GM12865 (cell line): ENCODE data around the gene PLXDC2.

ENCODE experiments used
- DNase-seq: peaks from one replicate; pipeline ENCODE4 v3.0.0; 2010; ENCODE audit warnings: low read depth
- H3K4me3 ChIP-seq: 2 replicates; pipeline ENCODE4 v1.5.1; 2011; ENCODE audit warnings: mild to moderate bottlenecking, low read depth, low read length, control low read depth
- TF ChIP-seq, protein P1 (sequence below): IDR thresholded peaks from 2 replicates; pipeline ENCODE4 v1.5.1; 2011; ENCODE audit warnings: low read length, control low read depth, low read depth, inconsistent platforms; ENCODE audit not compliant: insufficient read depth; ENCODE audit errors: missing control alignments

Gene PLXDC2

DNA sequence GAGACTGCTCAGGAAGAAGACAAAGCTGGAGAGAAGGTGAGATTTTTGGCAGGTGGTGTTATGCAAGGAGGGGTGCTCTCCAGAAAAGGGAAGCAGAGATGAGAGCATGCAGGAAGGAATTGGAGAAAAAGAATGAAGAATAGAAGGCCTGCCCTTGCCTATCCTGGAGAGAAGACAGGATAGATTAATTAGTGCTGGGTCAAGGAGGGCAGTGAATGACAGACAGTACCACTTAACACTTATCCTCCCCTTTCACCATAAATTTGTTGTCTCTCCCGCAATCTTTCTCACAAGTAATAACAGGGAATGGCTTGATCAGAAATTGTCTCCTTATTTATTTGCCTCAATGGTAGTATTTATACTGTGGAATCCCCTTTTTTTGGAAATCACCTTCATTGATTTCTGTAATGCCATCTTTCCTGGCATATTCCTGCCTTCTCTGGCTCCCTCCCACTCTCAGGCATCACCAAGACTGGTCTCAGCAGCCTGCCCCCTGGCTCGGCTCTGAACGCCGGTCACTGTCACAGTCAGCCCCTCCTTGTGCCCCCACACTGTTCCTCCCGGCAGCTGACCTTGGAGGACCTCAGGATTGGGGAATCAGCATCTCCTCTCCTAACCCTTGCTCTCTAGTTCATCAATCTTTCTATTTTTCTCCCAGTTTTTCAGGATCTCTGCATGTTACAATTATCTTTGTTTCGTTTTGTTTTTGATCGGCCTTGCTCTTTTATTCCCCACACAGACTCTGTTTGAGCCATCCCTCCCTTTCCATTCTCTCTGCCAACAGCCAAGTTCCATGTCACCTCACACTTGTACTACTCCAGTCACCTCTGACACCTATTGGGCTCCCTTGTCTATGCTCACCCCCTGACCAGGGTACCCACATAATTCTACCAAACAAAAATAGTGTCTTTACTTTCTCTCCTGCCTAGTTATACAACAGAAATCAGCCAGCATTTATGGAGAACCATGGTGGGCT, 294.2 kb downstream of the PLXDC2 start:
- peak overlapping the region; percentile 2 for H3K4me3 ChIP-seq
- no peak for DNase-seq
- TF ChIP-seq, protein P1, sequence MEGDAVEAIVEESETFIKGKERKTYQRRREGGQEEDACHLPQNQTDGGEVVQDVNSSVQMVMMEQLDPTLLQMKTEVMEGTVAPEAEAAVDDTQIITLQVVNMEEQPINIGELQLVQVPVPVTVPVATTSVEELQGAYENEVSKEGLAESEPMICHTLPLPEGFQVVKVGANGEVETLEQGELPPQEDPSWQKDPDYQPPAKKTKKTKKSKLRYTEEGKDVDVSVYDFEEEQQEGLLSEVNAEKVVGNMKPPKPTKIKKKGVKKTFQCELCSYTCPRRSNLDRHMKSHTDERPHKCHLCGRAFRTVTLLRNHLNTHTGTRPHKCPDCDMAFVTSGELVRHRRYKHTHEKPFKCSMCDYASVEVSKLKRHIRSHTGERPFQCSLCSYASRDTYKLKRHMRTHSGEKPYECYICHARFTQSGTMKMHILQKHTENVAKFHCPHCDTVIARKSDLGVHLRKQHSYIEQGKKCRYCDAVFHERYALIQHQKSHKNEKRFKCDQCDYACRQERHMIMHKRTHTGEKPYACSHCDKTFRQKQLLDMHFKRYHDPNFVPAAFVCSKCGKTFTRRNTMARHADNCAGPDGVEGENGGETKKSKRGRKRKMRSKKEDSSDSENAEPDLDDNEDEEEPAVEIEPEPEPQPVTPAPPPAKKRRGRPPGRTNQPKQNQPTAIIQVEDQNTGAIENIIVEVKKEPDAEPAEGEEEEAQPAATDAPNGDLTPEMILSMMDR, result no peak

DNA sequence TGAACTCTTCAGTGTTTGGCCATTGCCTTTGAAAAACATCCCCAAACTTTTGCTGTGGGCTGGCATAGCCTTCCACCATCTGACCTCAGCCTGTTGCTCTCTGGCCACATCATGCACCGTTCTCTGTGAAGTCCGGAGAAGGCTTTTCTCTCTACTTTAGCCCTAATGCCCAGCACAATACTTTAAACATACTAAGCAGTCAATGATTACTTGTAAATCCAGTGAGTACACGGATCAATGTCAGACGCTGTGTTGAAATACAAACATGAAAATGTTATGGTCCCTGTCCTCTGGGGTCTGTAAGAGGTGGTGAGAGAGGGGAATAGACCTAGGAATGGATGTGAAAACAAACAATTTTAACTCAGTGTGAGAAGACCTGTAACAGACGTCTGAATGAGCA, 297.9 kb downstream of the PLXDC2 start:
- no peak for DNase-seq
- no peak overlapping the region for H3K4me3 ChIP-seq
- TF ChIP-seq, protein P1, result no peak

DNA sequence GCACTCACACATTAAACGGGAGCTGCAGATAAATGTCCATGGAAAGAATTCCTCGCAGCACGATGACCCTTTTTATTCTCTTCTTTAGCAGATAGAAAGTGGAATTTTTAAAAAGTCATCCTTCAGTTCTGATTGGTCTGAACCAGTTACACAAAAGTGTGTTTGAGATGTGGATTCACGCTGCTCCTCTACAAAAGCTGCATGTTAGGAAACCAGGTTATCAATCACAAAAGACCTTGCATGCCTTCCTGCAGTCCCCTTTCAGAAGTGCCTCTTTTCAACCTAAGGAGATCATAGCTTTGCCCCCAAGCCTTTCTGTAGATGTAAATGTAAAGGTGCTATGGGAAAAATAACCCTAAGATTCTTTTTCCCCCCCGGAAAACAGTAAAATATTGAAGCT, 299.7 kb downstream of the PLXDC2 start:
- TF ChIP-seq, protein P1, result no peak
- DNase-seq, result no peak
- no peak overlapping the region for H3K4me3 ChIP-seq

DNA sequence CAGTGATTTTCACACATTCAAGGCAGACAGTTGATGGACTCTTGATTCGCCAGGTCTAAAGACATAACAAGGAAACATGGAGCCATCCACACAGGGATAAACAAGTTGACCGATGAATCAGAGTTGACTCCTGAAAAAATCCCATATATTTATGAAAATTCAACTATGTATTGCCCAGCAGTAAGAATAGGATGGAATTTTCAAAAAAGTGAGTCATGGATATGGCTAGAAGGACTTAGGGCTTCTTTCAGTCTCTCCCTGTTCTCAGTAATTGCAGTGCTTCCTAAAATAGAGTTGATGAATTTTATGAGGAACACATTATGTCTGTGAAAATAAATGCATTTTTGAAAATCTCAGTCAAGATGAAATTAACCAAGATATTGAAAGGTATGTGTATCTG, 301.2 kb downstream of the PLXDC2 start:
- no peak overlapping the region for H3K4me3 ChIP-seq
- TF ChIP-seq, protein P1, result no peak
- no peak for DNase-seq

DNA sequence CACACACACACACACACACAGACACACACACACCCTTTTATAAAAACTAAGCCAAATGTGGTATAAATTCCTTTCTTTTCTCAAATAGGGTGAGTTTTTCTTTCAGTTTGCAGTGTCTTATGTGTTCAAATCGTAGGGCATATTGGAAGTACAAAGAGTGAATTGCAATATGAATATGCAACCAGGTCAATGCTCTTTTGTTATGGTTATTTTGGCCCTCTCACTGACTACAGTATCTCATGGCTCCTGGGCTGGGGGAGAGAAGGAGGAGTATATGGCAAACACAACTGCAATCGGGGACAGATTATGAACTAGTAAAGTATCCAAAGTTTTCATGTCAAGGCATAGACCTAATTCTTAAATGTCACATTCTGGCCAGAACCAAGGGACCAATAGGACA, 301.9 kb downstream of the PLXDC2 start:
- H3K4me3 ChIP-seq, result no peak overlapping the region
- TF ChIP-seq, protein P1, result no peak
- no peak for DNase-seq

DNA sequence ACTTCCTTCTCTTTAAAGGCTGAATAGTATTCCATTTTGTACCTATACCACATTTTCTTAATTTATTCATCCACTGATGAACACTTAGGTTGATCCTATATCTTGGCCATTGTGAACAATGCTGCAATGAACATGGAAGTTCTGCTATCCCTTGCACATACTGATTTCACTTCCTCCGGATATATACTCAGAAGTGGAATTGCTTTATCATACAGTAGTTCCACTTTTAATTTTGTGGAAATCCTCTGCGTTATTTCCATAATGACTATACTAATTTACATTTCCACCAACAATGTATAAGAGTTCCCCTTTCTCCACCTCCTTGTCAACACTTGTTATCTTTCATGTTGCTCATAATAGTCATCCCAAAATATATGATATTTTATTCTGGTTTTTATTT, 312.6 kb downstream of the PLXDC2 start:
- DNase-seq, result no peak
- TF ChIP-seq, protein P1, result no peak
- H3K4me3 ChIP-seq, result no peak overlapping the region
